Middle frontal gyrus (tissue), 1 donor: ENCODE data around the gene ZBTB21.
"Not testable (repeated sequence)": the region's sequence is repeated elsewhere in the genome, so short reads cannot be mapped to it uniquely, and the experiment has no call there.

ENCODE experiments used
- DNase-seq: peaks from one replicate; pipeline ENCODE4 v3.0.0-alpha.2; 2015; ENCODE audit warnings: low spot score; ENCODE audit errors: extremely low spot score

The ZBTB21 gene

GRCh38 chr21:41995577-41995976, 14.6 kb downstream of the ZBTB21 start:
- DNase-seq: no peak

GRCh38 chr21:41994613-41995012, 15.5 kb downstream of the ZBTB21 start:
- not testable (repeated sequence) for DNase-seq

GRCh38 chr21:41993744-41994143, 16.4 kb downstream of the ZBTB21 start:
- no peak for DNase-seq

- no peak for DNase-seq
Measured at GRCh38 chr21:41992576-41992975, 17.6 kb downstream of the ZBTB21 start.

GRCh38 chr21:41991659-41992058, 18.5 kb downstream of the ZBTB21 start:
- no peak for DNase-seq

- DNase-seq: no peak
Measured at GRCh38 chr21:41989698-41990097, 20.5 kb downstream of the ZBTB21 start.

GRCh38 chr21:41987310-41987709, 22.9 kb downstream of the ZBTB21 start:
- DNase-seq: no peak

GRCh38 chr21:41985662-41986416, 24.3 kb downstream of the ZBTB21 start:
- DNase-seq: no peak

GRCh38 chr21:41983229-41983628, 26.9 kb downstream of the ZBTB21 start:
- no peak for DNase-seq

- DNase-seq: no peak
Measured at GRCh38 chr21:41980561-41980960, 29.6 kb downstream of the ZBTB21 start.

GRCh38 chr21:41979751-41980369, 30.3 kb downstream of the ZBTB21 start:
- DNase-seq: no peak

- no peak for DNase-seq
Measured at GRCh38 chr21:41979335-41979734, 30.8 kb downstream of the ZBTB21 start.

- no peak for DNase-seq
Measured at GRCh38 chr21:41977034-41977950, 32.9 kb downstream of the ZBTB21 start.

GRCh38 chr21:41976611-41977010, 33.5 kb downstream of the ZBTB21 start:
- no peak for DNase-seq

GRCh38 chr21:41975391-41976272, 34.5 kb downstream of the ZBTB21 start:
- DNase-seq: no peak

GRCh38 chr21:41974752-41975053, 35.5 kb downstream of the ZBTB21 start:
- no peak for DNase-seq

- no peak for DNase-seq
Measured at GRCh38 chr21:41973861-41974751, 36.1 kb downstream of the ZBTB21 start.

GRCh38 chr21:41973427-41973831, 36.7 kb downstream of the ZBTB21 start:
- no peak for DNase-seq

GRCh38 chr21:41972511-41973205, 37.5 kb downstream of the ZBTB21 start:
- DNase-seq: no peak

GRCh38 chr21:41971891-41972290, 38.3 kb downstream of the ZBTB21 start:
- DNase-seq: no peak
